Ovary (tissue), 9 donors: ENCODE results near the gene COQ4. TPM values are rescaled to one million over a fixed set of nuclear protein-coding genes. Genes with fewer than 3 reads are reported as not detected.

Source experiments
- DNase-seq, 5 donors: peaks; one replicate each; pipeline ENCODE4 v3.0.0-alpha.2; 2019 to 2020
- H3K27ac ChIP-seq, 2 donors: fragments of 200-600 bp; one replicate each; pipeline versions ENCODE4 v1.5.1 to v1.8.0; 2019 to 2022
- H3K27me3 ChIP-seq: fragments of 200-600 bp; one replicate; pipeline ENCODE4 v1.8.0; 2022
- H3K36me3 ChIP-seq: fragments of 200-600 bp; sonication (generic); one replicate; pipeline ENCODE4 v1.5.1; 2019
- H3K4me1 ChIP-seq: one replicate; pipeline ENCODE4 v1.8.1; 2013; ENCODE audit warnings: mild to moderate bottlenecking, moderate library complexity; ENCODE audit not compliant: insufficient read depth
- H3K4me3 ChIP-seq: fragments of 200-600 bp; sonication (generic); one replicate; pipeline ENCODE4 v1.5.1; 2017
- H3K9me3 ChIP-seq, 2 donors: fragments of 200-600 bp in 1 of 2; sonication (generic) in 1 of 2; one replicate each; pipeline versions ENCODE4 v1.5.1 to v1.8.1; 2013 to 2019; ENCODE audit warnings: mild to moderate bottlenecking in 1 of 2, moderate library complexity in 1 of 2
- EP300 ChIP-seq: sonication (generic); formaldehyde crosslinking; IDR thresholded peaks from one replicate; pipeline ENCODE4 v1.6.1; 2017; ENCODE audit warnings: antibody characterized with exemption
- POLR2A ChIP-seq: fragments of 450-650 bp; IDR thresholded peaks from one replicate; pipeline ENCODE4 v1.6.1; 2017; ENCODE audit warnings: antibody characterized with exemption, mild to moderate bottlenecking, moderate library complexity
- WGBS, 3 donors: extraction: QIAGEN DNeasy Blood & Tissue Kit in 1 of 3; methylation state at CpG; one replicate each; pipeline versions ENCODE4 v1.1.5 to v1.1.7; 2013 to 2017; 5-methylcytosine and 5-hydroxymethylcytosine counted together
- intact Hi-C, 4 donors: fragments of 100-400 bp; cut with DNase I; formaldehyde crosslinking; loops; one replicate each; pipeline versions ENCODE4 v1.11.0 to v1.15.1; 2022 to 2023
- polyA plus RNA-seq, 2 donors: library from polyadenylated mRNA; stranded (reverse); fragments of 200-250 nt in 1 of 2; fragments of 350-450 nt in 1 of 2; fragmentation: Illumina TruSeq in 1 of 2; extraction: RNeasy Lipid Tissue Mini Kit (QIAGEN cat#74804) in 1 of 2; gene quantifications; one replicate each; pipeline ENCODE4 v1.2.3, GENCODE V29; 2013 to 2014
- total RNA-seq, 7 donors: library from RNA; depleted of rRNA in 2 of 7; stranded (reverse); fragments of >200 nt in 2 of 7; fragmentation: NEBNext Ultra II Directional in 3 of 7; extraction: Animal tissue kit (Norgen Biotek cat#: 25700) in 3 of 7; gene quantifications; one replicate each; pipeline versions ENCODE4 v1.1.0 to v1.2.4, GENCODE V29; 2016 to 2023
- TF ChIP-seq, protein P1 (sequence below), 3 donors: fragments of 450-650 bp in 2 of 3; fragments of 200-600 bp in 1 of 3; IDR thresholded peaks; one replicate each; pipeline versions ENCODE4 v1.5.1 to v1.8.0; 2016 to 2022; ENCODE audit warnings: antibody characterized with exemption in 3 of 3, mild to moderate bottlenecking in 1 of 3
- donor health status: DM: no; HTN: no; CAD: no; lungs with moderate emphysema.
- donor health status: DM: no; HTN: no; CAD: no.
- donor health status: Bipolar disorder and iron deficiency.
- donor health status: DM: yes; HTN: yes; CAD: no.
- donor health status: DM: no; HTN: no; CAD: no.
- donor health status: DM: yes; HTN: yes; CAD: no.

COQ4 gene
- total and polyA plus RNA-seq, 9 donors, result 22.0 to 75.7 (median 34.2) TPM

DNA sequence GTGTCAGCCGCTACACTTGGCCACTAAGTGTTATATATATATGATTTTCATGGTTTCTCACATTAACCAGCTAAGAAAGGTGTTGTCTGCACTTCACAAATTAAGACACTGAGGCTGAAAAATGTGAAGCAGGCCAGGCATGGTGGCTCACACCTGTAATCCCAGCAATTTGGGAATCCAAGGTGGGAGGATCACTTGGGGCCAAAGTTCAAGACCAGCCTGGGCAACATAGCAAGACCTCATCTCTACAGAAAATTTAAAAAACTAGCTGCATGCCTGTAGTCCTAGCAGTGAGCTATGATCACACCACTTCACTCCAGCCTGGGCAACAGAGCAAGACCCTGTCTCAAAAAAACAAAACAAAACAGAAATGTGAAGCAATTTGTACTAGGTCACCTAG, 1.8 kb downstream of the COQ4 start:
- H3K36me3 ChIP-seq, result no peaks in the 10 kb centered on the region
- intact Hi-C loops, result loop anchor here in 1 of 4 donors (5.0 kb wide), 1 partner anchor 47 kb away; the partner anchor contains the start of genes GOLGA2 and SWI5
- no peaks in the 10 kb centered on the region for H3K27me3 ChIP-seq
- TF ChIP-seq EP300, result no peak
- TF ChIP-seq, protein P1, sequence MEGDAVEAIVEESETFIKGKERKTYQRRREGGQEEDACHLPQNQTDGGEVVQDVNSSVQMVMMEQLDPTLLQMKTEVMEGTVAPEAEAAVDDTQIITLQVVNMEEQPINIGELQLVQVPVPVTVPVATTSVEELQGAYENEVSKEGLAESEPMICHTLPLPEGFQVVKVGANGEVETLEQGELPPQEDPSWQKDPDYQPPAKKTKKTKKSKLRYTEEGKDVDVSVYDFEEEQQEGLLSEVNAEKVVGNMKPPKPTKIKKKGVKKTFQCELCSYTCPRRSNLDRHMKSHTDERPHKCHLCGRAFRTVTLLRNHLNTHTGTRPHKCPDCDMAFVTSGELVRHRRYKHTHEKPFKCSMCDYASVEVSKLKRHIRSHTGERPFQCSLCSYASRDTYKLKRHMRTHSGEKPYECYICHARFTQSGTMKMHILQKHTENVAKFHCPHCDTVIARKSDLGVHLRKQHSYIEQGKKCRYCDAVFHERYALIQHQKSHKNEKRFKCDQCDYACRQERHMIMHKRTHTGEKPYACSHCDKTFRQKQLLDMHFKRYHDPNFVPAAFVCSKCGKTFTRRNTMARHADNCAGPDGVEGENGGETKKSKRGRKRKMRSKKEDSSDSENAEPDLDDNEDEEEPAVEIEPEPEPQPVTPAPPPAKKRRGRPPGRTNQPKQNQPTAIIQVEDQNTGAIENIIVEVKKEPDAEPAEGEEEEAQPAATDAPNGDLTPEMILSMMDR (IDR thresholded peaks at IDR 0.05), result no peak
- TF ChIP-seq POLR2A, result no peak
- H3K9me3 ChIP-seq, result no peaks in the 10 kb centered on the region
- no peak for DNase-seq
- peaks cover 8% of the 10 kb centered on the region for H3K4me1 ChIP-seq
- H3K27ac ChIP-seq, result no peak overlapping the region
- no peak overlapping the region for H3K4me3 ChIP-seq
- WGBS, 3 donors, result 79 to 95% (median 83%) methylated on average over 1 of the region's 1 CpG

DNA sequence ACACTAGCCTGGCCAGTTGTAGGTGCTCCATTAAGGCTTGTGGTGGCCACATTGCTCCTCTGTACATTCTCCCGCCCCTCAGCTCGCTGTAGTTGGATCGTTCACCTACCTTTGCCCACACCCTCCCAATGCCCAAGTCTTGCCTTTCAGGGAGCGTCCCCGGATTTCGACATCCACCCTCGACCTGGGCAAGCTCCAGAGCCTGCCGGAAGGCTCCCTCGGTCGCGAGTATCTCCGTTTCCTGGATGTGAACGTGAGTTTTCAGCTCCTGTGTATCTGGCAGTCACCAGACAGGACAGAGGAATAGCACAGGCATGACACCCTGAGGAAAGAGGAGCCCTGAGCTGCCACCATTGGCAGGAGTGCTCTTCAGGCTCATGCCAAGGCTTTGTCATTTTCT, 3.0 kb downstream of the COQ4 start:
- DNase-seq, result no peak
- Histone ChIP-seq H3K9me3 (no peaks in the 10 kb centered on the region), H3K36me3 (no peaks in the 10 kb centered on the region), H3K27me3 (no peaks in the 10 kb centered on the region), H3K4me3 (no peak overlapping the region), H3K27ac (no peak overlapping the region), H3K4me1 (peaks cover 8% of the 10 kb centered on the region)
- WGBS, 3 donors, result 87 to 91% (median 87%) methylated on average over 13 of the region's 13 CpGs
- TF ChIP-seq EP300 (no peak), POLR2A (no peak)
- TF ChIP-seq, protein P1 (IDR thresholded peaks at IDR 0.05), result no peak
- intact Hi-C loops, result no loop called here

DNA sequence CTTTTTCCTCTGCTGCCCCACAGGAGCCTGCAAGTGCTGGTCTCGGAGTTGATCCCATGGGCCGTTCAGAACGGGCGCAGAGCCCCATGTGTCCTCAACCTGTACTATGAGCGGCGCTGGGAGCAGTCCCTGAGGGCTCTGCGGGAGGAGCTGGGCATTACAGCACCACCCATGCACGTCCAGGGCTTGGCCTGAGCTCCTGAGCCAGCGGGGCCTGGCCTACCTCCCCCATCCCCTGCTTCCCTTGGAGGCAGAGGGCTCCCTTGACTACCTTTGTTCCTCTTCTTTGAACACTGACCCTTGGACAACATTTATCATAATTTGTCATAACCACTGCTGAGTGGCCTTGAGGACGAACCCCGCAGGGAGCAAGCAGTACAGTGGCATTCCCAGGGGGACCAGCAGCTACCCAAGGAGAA, 10.8 kb downstream of the COQ4 start:
- Histone ChIP-seq H3K4me1 (no peaks in the 10 kb centered on the region), H3K27me3 (no peaks in the 10 kb centered on the region), H3K4me3 (no peak overlapping the region), H3K36me3 (no peaks in the 10 kb centered on the region), H3K27ac (no peak overlapping the region), H3K9me3 (no peaks in the 10 kb centered on the region)
- WGBS, 3 donors, result 69 to 80% (median 70%) methylated on average over 11 of the region's 11 CpGs
- TF ChIP-seq POLR2A (no peak), EP300 (no peak)
- TF ChIP-seq, protein P1 (IDR thresholded peaks at IDR 0.05), result no peak
- DNase-seq, result no peak
- intact Hi-C loops, result no loop called here

DNA sequence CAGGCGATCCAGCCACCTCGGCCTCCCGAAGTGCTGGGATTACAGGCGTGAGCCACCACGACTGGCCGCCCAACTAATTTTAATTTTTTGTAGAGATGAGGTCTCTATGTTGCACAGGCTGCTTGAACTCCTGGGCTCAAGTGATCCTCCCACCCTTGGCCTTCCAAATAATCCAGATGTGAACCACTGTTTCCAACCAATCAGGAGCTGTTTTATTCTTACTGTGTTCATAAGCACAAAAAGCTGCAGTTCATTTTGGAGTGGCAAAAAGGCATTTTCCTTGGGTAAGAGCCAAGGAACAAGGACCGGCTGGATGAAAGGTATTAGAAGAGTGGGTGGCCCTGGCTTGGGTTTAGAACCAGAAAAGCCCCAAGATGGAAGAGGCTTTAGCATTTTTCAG, 12.5 kb downstream of the COQ4 start:
- no peak for DNase-seq
- no peaks in the 10 kb centered on the region for H3K27me3 ChIP-seq
- H3K4me3 ChIP-seq, result no peak overlapping the region
- H3K9me3 ChIP-seq, result no peaks in the 10 kb centered on the region
- no peak for TF ChIP-seq POLR2A
- TF ChIP-seq, protein P1 (IDR thresholded peaks at IDR 0.05), result no peak
- TF ChIP-seq EP300, result no peak
- no peaks in the 10 kb centered on the region for H3K36me3 ChIP-seq
- no peaks in the 10 kb centered on the region for H3K4me1 ChIP-seq
- 46 to 55% (median 52%) methylated on average over 7 of the region's 7 CpGs for WGBS, 3 donors
- intact Hi-C loops, result no loop called here
- H3K27ac ChIP-seq, result no peak overlapping the region
